K562 (cell line): ENCODE measurements around the gene ARL10. TPM values are rescaled to one million over a fixed set of nuclear protein-coding genes. Genes with fewer than 3 reads are reported as not detected.

Experiments
- ATAC-seq: fragments of 200-7000 bp; cut with Tn5 transposase; 3 replicates; pipeline ENCODE4 v1.9.1; 2020; ENCODE audit warnings: moderate library complexity
- BruUV-seq: library from RNA; stranded (reverse); fragments of 400-500 nt; replicated peaks from 2 replicates; lab custom pipeline; 2021; lab: Mats Ljungman, UMichigan
- CTCF ChIA-PET: fragments of 300-600 bp; formaldehyde crosslinking; extraction: SDS; loops from one replicate; lab custom pipeline; 2021; ENCODE audit warnings: low intra/inter-chr PET ratio; lab: Yijun Ruan, JAX
- POLR2A ChIA-PET: fragments of 300-600, 350-650 bp; sonication (Branson Sonifier 250); formaldehyde crosslinking; extraction: SDS; loops from one replicate; lab custom pipeline; 2021; ENCODE audit warnings: antibody characterized with exemption, inconsistent platforms; lab: Yijun Ruan, JAX
- DNase-seq, 4 experiments: peaks; one replicate each; pipeline versions ENCODE4 v3.0.0 to v3.0.0-alpha.2; 2011 to 2018; ENCODE audit warnings: low spot score in 3 of 4, mixed read lengths in 3 of 4; ENCODE audit errors: extremely low read depth in 1 of 4
- FAIRE-seq: peaks from 2 replicates; lab custom pipeline; 2011; peaks lifted over from hg19 to GRCh38; lab: Jason Lieb, UNC
- H2AFZ ChIP-seq: 2 replicates; pipeline ENCODE4 v1.6.0; 2011; ENCODE audit warnings: low read depth, low read length, control low read depth, inconsistent platforms
- H3K27ac ChIP-seq: fragments of 200-600 bp; 3 replicates; pipeline ENCODE4 v1.8.0; 2011; ENCODE audit warnings: low read depth, mild to moderate bottlenecking, control low read depth, inconsistent platforms, low read length, moderate library complexity, mixed read lengths; ENCODE audit errors: extremely low read depth
- H3K27me3 ChIP-seq, 2 experiments: fragments of 300-600 bp in 1 of 2; 2 replicates in 1 of 2; 3 replicates in 1 of 2; pipeline versions ENCODE4 v1.6.0 to v1.8.0; 2011; ENCODE audit warnings: inconsistent platforms in 2 of 2, low read length in 2 of 2, mild to moderate bottlenecking in 1 of 2, mixed read lengths in 1 of 2, moderate library complexity in 1 of 2; ENCODE audit not compliant: control insufficient read depth in 2 of 2, insufficient read depth in 2 of 2
- H3K36me3 ChIP-seq: fragments of 300-600 bp; 3 replicates; pipeline ENCODE4 v1.8.0; 2011; ENCODE audit warnings: mild to moderate bottlenecking, low read length, inconsistent platforms; ENCODE audit not compliant: control insufficient read depth, insufficient read depth
- H3K4me1 ChIP-seq, 2 experiments: fragments of 200-600 bp in 1 of 2; replicated peaks in 1 of 2; 2 replicates in 1 of 2; 3 replicates in 1 of 2; pipeline versions ENCODE4 v1.5.1 to v1.8.0; 2011; ENCODE audit warnings: inconsistent platforms in 2 of 2, low read length in 2 of 2, mild to moderate bottlenecking in 1 of 2, mixed read lengths in 1 of 2, moderate library complexity in 1 of 2; ENCODE audit not compliant: control insufficient read depth in 2 of 2, insufficient read depth in 2 of 2
- H3K4me2 ChIP-seq: 2 replicates; pipeline ENCODE4 v1.6.1; 2011; ENCODE audit warnings: low read length, control low read depth, inconsistent platforms, mixed read lengths; ENCODE audit not compliant: insufficient read depth
- H3K4me3 ChIP-seq: fragments of 200-600 bp; sonication (generic), shearing (Covaris generic); 2 replicates; pipeline ENCODE4 v1.5.1; 2016; ENCODE audit warnings: control low read depth, inconsistent platforms
- H3K79me2 ChIP-seq: fragments of 200-600 bp; 3 replicates; pipeline ENCODE4 v1.8.0; 2011; ENCODE audit warnings: low read length, inconsistent platforms; ENCODE audit not compliant: control insufficient read depth, insufficient read depth
- H3K9ac ChIP-seq, 2 experiments: 2 replicates each; pipeline versions ENCODE4 v1.6.0 to v1.6.1; 2011; ENCODE audit warnings: low read depth in 2 of 2, low read length in 2 of 2, control low read depth in 1 of 2, inconsistent platforms in 1 of 2, mild to moderate bottlenecking in 1 of 2, mixed read lengths in 1 of 2; ENCODE audit not compliant: insufficient read depth in 1 of 2
- H3K9me1 ChIP-seq: one replicate; pipeline ENCODE4 v1.6.0; 2011; ENCODE audit warnings: inconsistent platforms, mild to moderate bottlenecking, low read length, moderate library complexity; ENCODE audit not compliant: control insufficient read depth, insufficient read depth
- H3K9me3 ChIP-seq: replicated peaks from 2 replicates; pipeline ENCODE4 v1.5.1; 2011; ENCODE audit warnings: low read depth, low read length, inconsistent platforms; ENCODE audit not compliant: control insufficient read depth, insufficient read depth
- H4K20me1 ChIP-seq: replicated peaks from 2 replicates; pipeline ENCODE4 v1.6.1; 2011; ENCODE audit warnings: low read length, inconsistent platforms, mixed read lengths; ENCODE audit not compliant: control insufficient read depth, insufficient read depth
- ATF7 ChIP-seq: fragments of 450-650 bp; IDR thresholded peaks from 2 replicates; pipeline ENCODE4 v1.7.1; 2014; ENCODE audit warnings: mild to moderate bottlenecking, moderate library complexity
- CREBBP ChIP-seq: IDR thresholded peaks from one replicate; pipeline ENCODE4 v1.6.1; 2012; ENCODE audit warnings: low read depth, mild to moderate bottlenecking, control low read depth, inconsistent platforms, low read length
- CTBP1 ChIP-seq: fragments of 450-650 bp; IDR thresholded peaks from 2 replicates; pipeline ENCODE4 v1.6.1; 2016; ENCODE audit warnings: borderline replicate concordance
- HLTF ChIP-seq: fragments of 450-650 bp; IDR thresholded peaks from 2 replicates; pipeline ENCODE4 v1.6.1; 2016
- MTA3 ChIP-seq: fragments of 450-650 bp; formaldehyde crosslinking; IDR thresholded peaks from 2 replicates; pipeline ENCODE4 v1.6.1; 2017; ENCODE audit warnings: mild to moderate bottlenecking, borderline replicate concordance
- PHF21A ChIP-seq: fragments of 450-650 bp; IDR thresholded peaks from 2 replicates; pipeline ENCODE4 v1.6.1; 2017; ENCODE audit warnings: low read depth, borderline replicate concordance
- PHF8 ChIP-seq: fragments of 200-600 bp; sonication (generic); IDR thresholded peaks from 2 replicates; pipeline ENCODE4 v1.6.1; 2012; ENCODE audit warnings: mixed run types, mild to moderate bottlenecking, inconsistent platforms, low read length, moderate library complexity, borderline replicate concordance
- ZNF23 ChIP-seq: fragments of 250-450 bp; sonication (Bioruptor Pico); IDR thresholded peaks from 2 replicates; pipeline ENCODE4 v1.4.0; 2020; ENCODE audit warnings: mild to moderate bottlenecking
- WGBS: fragments of 100-300 bp; shearing (Covaris generic); methylation state at CpG from one replicate; pipeline ENCODE4 v1.1.6; 2016; ENCODE audit warnings: low coverage, mixed read lengths; ENCODE audit not compliant: insufficient coverage; ENCODE audit errors: missing lambda C conversion rate; 5-methylcytosine and 5-hydroxymethylcytosine counted together
- in situ Hi-C: fragments of 300-500 bp; cut with MboI; formaldehyde crosslinking; loops from 4 replicates; pipeline ENCODE4 v1.15.0; 2018; ENCODE audit warnings: inconsistent platforms, mixed read lengths
- intact Hi-C: fragments of 100-400 bp; cut with micrococcal nuclease; formaldehyde crosslinking; loops from 2 replicates; pipeline ENCODE4 v1.14.2; 2022
- polyA plus RNA-seq, 8 experiments: library from polyadenylated mRNA; depleted of rRNA in 4 of 8; stranded (reverse) in 5 of 8; unstranded in 3 of 8; fragments of >200 nt; fragmentation: Nextera tagmentation in 2 of 8; fragmentation: Illumina TruSeq in 1 of 8; extraction: Ambion mirVana in 2 of 8; extraction: Trizol in 1 of 8; gene quantifications; 2 replicates each; pipeline versions ENCODE4 v1.2.1 to v1.2.3, GENCODE V29; 2011 to 2014; ENCODE audit warnings: inconsistent platforms in 1 of 8, missing spikeins in 1 of 8
- total RNA-seq, 7 experiments: library from RNA; depleted of rRNA in 6 of 7; stranded (reverse); fragments of >200 nt in 6 of 7; fragmentation: Illumina TruSeq in 2 of 7; extraction: Trizol in 2 of 7; gene quantifications; 2 replicates each; pipeline versions ENCODE4 v1.2.1 to v1.2.3, GENCODE V29; 2011 to 2021; ENCODE audit warnings: low replicate concordance in 1 of 7
- TF ChIP-seq, protein P1 (sequence below): fragments of 450-650 bp; IDR thresholded peaks from 2 replicates; pipeline ENCODE4 v1.6.1; 2016; ENCODE audit warnings: low read depth
- TF ChIP-seq, protein P2 (sequence below): fragments of 450-650 bp; IDR thresholded peaks from one replicate; pipeline ENCODE4 v1.6.1; 2018; ENCODE audit warnings: mild to moderate bottlenecking, moderate library complexity; ENCODE audit not compliant: partially characterized antibody

The ARL10 gene
- total and polyA plus RNA-seq, 9 of the 15 experiments (the other 6 are each of a cell fraction or from before 2014, with no cell fraction given) = under 0.01 to 0.40 (median 0.34) TPM; not detected in 3

DNA sequence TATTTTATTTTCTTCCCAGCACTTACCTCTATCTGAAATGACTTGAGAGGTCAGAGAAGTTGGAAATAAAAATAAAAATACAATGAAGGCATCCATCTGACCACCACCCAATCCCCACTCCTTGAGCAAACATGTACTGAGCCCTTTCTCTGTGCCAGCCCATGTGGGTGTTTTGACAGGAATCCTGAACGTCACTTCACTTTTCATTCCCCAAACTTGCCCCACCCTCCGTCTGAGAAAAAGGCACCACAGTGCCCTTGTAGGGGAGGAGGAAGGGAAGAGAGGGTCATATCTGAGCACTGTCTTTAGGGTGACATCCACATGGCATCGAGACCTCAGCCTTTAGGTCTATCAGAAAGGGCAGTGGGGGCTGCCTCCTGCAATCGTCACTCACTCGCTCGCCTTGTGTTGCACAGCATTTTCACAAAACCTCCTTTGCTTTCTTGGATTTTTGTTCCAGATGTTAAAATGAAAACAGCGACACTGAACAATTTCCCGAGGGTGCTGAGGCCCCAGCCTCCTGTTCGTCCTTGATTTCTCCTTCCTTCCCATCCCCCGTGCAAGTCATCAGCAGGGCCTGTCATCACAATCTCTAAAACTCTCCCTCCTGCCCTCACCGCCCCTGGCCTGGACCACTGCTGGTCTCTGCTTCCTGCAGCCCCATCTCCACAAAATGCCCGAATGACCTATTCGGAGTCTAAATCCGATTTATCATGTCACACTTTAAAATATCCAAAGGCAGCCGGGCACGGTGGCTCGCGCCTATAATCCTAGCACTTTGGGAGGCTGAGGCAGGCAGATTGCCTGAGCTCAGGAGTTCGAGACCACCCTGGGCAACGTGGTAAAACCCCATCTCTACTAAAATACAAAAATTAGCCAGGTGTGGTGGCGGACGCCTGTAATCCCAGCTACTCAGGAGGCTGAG, 36.3 kb downstream of the ARL10 start:
- Histone ChIP-seq H3K9ac (no peak overlapping the region), H3K4me3 (no peak overlapping the region)
- FAIRE-seq = no peak
- TF ChIP-seq, protein P1, sequence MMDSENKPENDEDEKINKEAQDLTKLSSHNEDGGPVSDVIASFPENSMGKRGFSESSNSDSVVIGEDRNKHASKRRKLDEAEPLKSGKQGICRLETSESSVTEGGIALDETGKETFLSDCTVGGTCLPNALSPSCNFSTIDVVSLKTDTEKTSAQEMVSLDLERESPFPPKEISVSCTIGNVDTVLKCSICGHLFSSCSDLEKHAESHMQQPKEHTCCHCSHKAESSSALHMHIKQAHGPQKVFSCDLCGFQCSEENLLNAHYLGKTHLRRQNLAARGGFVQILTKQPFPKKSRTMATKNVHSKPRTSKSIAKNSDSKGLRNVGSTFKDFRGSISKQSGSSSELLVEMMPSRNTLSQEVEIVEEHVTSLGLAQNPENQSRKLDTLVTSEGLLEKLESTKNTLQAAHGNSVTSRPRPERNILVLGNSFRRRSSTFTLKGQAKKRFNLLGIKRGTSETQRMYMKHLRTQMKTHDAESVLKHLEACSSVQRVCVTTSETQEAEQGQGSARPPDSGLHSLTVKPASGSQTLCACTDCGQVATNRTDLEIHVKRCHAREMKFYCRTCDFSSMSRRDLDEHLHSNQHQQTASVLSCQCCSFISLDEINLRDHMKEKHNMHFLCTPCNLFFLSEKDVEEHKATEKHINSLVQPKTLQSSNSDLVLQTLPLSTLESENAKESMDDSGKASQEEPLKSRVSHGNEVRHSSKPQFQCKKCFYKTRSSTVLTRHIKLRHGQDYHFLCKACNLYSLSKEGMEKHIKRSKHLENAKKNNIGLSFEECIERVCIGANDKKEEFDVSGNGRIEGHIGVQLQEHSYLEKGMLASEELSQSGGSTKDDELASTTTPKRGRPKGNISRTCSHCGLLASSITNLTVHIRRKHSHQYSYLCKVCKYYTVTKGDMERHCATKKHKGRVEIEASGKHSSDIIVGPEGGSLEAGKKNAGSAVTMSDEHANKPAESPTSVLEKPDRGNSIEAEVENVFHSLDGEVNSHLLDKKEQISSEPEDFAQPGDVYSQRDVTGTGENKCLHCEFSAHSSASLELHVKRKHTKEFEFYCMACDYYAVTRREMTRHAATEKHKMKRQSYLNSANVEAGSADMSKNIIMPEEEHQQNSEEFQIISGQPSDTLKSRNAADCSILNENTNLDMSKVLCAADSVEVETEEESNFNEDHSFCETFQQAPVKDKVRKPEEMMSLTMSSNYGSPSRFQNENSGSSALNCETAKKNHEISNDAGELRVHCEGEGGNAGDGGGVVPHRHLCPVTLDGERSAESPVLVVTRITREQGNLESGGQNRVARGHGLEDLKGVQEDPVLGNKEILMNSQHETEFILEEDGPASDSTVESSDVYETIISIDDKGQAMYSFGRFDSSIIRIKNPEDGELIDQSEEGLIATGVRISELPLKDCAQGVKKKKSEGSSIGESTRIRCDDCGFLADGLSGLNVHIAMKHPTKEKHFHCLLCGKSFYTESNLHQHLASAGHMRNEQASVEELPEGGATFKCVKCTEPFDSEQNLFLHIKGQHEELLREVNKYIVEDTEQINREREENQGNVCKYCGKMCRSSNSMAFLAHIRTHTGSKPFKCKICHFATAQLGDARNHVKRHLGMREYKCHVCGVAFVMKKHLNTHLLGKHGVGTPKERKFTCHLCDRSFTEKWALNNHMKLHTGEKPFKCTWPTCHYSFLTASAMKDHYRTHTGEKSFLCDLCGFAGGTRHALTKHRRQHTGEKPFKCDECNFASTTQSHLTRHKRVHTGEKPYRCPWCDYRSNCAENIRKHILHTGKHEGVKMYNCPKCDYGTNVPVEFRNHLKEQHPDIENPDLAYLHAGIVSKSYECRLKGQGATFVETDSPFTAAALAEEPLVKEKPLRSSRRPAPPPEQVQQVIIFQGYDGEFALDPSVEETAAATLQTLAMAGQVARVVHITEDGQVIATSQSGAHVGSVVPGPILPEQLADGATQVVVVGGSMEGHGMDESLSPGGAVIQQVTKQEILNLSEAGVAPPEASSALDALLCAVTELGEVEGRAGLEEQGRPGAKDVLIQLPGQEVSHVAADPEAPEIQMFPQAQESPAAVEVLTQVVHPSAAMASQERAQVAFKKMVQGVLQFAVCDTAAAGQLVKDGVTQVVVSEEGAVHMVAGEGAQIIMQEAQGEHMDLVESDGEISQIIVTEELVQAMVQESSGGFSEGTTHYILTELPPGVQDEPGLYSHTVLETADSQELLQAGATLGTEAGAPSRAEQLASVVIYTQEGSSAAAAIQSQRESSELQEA = no peak
- no peak for TF ChIP-seq MTA3
- no peak for TF ChIP-seq PHF21A
- no peak for TF ChIP-seq ZNF23 (CRISPR knock-in tag)
- TF ChIP-seq, protein P2, sequence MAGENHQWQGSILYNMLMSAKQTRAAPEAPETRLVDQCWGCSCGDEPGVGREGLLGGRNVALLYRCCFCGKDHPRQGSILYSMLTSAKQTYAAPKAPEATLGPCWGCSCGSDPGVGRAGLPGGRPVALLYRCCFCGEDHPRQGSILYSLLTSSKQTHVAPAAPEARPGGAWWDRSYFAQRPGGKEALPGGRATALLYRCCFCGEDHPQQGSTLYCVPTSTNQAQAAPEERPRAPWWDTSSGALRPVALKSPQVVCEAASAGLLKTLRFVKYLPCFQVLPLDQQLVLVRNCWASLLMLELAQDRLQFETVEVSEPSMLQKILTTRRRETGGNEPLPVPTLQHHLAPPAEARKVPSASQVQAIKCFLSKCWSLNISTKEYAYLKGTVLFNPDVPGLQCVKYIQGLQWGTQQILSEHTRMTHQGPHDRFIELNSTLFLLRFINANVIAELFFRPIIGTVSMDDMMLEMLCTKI = no peak
- TF ChIP-seq PHF8 = no peak
- no peak for TF ChIP-seq HLTF
- TF ChIP-seq ATF7 = no peak
- TF ChIP-seq CREBBP = no peak
- TF ChIP-seq CTBP1 = no peak
- TF ChIP-seq, all 486 proteins: peak for 0
- H3K9me3 ChIP-seq = no peaks in the 10 kb centered on the region
- peaks cover 22% of the 10 kb centered on the region; the same call in 1 of the 3 replicates for H3K36me3 ChIP-seq
- H4K20me1 ChIP-seq = no peaks in the 10 kb centered on the region
- no peak overlapping the region for H2AFZ ChIP-seq
- no TSS peak for BruUV-seq
- no peak for ATAC-seq
- 84% methylated on average over 22 of the region's 22 CpGs for WGBS
- H3K4me2 ChIP-seq = no peak overlapping the region
- H3K4me1 ChIP-seq = peaks cover 5 to 24% of the 10 kb centered on the region in 2 experiments; a peak in 4 of 5 replicates
- CTCF ChIA-PET = no interaction called here
- no peak overlapping the region for H3K27ac ChIP-seq
- H3K27me3 ChIP-seq = no peaks in the 10 kb centered on the region
- DNase-seq = no peak
- H3K9me1 ChIP-seq = peaks cover 1% of the 10 kb centered on the region
- H3K79me2 ChIP-seq = no peaks in the 10 kb centered on the region
- in situ Hi-C loops = no loop called here
- POLR2A ChIA-PET = no interaction called here
- intact Hi-C loops = no loop called here
